HL-60 (cell line): Measurements from ENCODE around the gene REPS2.

Experiments
- CTCF ChIP-seq: IDR thresholded peaks from one replicate; pipeline ENCODE4 v1.5.1; 2011; ENCODE audit warnings: low read length, control low read depth, inconsistent platforms; ENCODE audit not compliant: insufficient read depth
- GABPA ChIP-seq: IDR thresholded peaks from 2 replicates; pipeline ENCODE4 v1.6.1; 2012; ENCODE audit warnings: low read depth
- POLR2AphosphoS5 ChIP-seq: IDR thresholded peaks from 2 replicates; pipeline ENCODE4 v1.6.1; 2012; ENCODE audit warnings: low read depth

- TF ChIP-seq CTCF: no peak
- TF ChIP-seq POLR2AphosphoS5: no peak
- no peak for TF ChIP-seq GABPA
Observed at GRCh38 chrX:17170973-17171372, 224.5 kb downstream of the REPS2 start.
